DLD1 (cell line): ENCODE results near the gene PGAP3.

ENCODE experiments used
- in situ Hi-C: cut with HindIII; loops from 2 replicates; pipeline ENCODE4 v1.10.0; 2017; ENCODE audit warnings: low sequenced_read_pairs

The PGAP3 gene

DNA sequence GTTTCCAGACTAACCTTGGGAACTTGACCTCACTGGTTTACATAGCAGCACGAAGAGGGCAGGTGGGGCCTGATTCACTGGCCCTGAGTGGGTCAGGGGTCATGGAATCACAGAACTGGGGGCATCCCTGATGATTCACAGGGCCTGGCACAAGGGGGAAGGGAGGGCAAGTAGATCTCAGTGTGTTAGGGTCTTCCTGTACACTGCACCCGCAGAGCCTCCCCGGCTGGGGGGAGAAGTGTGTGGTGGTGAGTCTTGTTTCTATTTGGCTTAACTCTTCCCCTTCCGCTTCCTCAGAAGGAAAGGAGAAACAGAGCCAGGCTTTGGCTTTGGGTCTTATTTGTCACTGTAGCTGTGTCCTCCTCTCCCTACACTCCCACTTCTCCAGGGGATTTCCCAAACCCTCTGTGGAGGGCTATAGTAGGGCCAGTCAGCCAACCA lies 47.2 kb downstream of the PGAP3 start:
- in situ Hi-C loops, result no loop called here

DNA sequence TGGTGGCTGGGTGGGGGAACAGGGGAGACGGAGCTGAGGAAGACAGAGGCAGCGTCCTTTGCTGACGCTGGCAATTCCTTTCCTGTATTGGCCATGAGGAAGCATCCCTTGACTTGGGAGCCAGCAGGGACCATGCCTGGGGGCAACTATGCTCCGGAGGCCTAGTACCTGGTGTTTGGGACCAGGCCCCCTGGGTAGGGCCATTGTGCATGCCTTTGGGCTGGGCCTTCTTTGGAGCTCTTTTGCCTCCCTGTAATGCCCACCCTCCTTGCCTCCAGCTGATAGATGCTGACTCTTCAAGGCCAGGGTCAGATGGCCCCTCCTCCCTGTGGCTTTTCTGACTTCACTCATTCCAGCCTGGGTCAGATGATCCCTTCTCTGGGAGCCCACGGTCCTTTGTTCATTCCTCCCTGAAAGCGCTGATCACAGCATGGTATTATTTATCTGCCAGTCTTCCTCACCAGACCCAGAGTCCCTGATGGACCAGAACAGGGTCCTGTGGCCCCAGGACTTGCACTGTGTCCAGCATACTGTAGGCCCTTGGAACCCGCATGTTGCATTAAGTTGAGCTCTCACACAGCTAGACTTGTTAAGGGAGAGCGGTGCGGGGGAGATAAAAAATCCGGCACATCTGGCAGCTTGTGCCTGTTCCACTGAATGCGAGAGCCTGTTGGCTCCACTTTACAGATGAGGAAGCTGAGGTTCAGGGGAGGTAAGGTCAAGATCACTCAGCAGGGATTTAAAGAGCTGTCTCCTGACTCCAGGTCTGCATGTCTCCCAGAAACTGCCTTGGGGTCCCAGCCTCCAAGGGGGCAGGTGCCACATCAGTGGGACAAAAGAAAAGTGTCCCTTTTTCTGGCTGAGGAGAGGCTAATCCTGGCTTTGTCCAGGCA lies 48.0 kb downstream of the PGAP3 start:
- in situ Hi-C loops, result no loop called here

DNA sequence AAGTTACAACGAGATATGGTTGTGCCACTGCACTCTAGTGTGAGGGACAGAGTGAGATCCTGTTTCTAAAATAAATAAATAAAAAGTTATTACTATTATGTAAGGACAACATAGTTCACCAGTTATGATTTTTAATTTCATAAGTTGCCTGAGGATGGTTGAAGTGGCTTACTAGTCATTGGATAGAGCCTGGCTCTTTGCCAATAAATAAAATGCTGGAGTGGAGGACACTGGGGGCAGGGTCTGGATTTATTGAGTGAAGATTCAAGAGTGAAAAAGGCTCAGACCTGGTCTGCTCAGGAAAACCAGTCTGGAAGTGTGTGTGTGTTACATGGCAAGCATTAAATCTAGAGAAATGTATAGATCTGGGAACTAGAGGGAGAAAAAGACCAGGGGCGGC lies 48.8 kb downstream of the PGAP3 start:
- in situ Hi-C loops, result no loop called here

DNA sequence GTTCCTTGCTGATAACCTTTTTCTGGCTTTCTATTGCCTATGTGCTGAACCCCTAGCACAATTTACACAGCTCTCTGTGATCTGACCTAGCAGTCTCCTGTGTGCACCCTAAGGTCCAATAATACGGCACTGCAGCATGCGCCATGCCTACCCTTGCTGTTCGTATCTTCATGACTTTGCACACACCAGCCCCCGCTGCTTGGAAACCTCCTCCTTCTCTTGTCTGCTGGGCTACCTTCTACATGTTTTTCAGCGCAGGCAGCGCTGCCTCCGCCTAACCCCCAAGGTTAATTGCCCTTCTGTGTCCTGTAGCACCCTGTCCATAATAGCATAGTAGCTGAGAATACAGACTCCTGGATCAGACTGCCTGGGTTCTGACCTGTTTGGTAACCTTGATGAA lies 49.5 kb downstream of the PGAP3 start:
- in situ Hi-C loops, result no loop called here

DNA sequence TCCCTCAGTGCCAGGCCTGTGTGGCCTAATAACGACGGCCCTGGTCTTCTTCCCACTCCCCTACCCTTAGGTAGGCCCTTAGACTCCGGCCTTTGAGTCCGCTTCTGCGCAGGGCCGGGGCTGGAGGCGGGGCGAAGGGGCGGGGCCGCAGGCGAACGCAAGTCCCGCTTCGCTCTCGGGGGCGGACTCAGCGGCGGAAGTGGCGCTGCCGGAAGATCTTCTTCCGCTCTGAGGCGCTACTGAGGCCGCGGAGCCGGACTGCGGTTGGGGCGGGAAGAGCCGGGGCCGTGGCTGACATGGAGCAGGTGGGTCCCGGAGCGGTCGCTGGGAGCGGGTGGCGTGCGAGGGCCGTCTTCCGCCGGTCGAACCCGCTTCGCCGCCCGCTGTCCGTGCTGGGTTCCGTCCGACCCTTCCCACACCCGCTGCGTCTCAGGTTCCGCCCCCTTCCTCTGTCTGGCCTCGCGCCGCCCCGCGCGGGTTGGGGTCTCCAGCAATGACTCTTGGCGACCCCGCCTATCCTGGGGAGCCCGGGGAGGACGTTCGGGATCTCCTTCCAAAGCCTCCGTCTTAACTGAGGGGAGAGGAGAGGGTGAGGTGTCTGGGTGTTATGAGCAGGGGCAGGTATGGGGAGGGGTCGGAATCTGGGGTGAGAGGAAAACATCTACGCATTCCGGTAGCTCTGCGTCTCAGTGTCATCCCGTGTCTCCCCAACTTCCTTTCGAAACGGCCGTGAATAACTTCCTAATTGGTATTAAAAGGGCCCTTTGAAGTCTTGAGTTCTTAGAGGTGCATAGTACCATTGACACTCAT lies 50.7 kb downstream of the PGAP3 start, which contains the start of gene STARD3:
STARD3 (plus strand) TSS at position 218 of the 810 bp plus-strand sequence. CDS start 16,388 bp downstream, outside the sequence.
- in situ Hi-C loops, result no loop called here

DNA sequence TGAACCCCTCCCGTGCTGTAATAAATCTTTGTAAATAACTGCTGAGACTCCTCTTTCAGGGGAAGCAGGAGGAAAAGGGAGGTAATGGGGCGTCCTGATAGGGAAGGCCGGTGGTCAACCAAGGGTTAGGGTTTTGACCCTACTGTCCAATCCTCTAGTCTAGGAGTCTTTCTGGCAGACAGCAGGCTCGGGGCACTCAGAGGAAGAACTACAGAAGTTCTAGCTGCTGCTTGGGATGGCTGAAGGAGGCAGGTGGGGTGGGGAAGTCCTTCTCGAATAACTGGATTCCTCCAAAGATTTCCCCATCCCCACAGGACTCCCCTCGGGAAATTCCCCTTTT lies 51.3 kb downstream of the PGAP3 start:
- in situ Hi-C loops, result no loop called here

DNA sequence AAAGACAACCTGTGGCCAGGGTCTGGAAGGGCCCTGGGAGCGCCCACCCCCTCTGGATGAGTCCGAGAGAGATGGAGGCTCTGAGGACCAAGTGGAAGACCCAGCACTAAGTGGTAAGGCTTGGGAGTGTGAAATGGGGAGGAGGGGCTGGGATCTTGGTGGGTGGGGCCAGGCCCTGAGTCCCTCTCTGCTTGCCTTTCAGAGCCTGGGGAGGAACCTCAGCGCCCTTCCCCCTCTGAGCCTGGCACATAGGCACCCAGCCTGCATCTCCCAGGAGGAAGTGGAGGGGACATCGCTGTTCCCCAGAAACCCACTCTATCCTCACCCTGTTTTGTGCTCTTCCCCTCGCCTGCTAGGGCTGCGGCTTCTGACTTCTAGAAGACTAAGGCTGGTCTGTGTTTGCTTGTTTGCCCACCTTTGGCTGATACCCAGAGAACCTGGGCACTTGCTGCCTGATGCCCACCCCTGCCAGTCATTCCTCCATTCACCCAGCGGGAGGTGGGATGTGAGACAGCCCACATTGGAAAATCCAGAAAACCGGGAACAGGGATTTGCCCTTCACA lies 52.2 kb downstream of the PGAP3 start:
- in situ Hi-C loops, result no loop called here

DNA sequence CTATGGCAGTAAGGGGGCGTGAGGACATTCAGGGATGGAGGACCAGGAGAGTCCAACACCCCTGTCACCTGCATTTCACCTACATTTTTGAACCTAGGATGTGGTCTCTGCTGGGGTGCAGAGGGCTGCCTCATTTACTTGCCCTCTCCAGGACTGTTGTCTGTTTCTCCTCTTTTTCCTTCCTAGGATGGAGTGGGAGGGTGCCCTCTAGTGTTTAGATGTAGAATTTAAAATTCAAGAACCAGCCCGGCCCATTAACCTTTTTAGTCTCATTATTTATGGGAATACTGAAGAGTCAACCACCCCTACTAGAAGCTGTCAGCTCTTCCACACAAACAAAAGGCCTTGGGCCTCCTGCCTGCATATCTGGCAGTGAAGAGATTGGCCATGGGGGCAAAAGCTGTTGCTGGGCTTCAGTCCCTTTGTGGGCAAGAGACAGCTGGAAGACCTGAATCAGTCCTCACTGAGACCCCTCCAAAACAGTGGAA lies 53.4 kb downstream of the PGAP3 start:
- in situ Hi-C loops, result no loop called here

DNA sequence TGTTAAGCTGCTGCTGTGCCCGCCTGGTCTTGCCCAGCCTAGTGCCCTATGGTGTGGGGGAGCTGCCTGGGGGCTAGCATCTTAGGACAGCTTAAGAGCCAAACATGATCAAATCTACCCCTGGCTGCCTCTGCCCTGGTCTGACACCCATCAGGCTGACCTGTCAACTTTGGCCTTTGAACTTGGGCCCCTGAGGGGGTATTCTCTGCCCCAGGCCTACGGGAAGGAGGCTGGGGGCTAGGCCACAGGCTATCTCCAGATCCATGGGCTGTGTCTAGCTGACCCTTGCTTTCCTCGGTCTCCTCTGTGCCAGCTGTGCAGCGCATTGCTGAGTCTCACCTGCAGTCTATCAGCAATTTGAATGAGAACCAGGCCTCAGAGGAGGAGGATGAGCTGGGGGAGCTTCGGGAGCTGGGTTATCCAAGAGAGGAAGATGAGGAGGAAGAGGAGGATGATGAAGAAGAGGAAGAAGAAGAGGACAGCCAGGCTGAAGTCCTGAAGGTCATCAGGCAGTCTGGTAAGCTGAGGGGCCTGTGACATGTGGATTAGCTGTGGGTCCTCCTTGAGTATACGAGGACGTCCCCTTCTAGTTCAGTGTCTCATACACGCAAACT lies 54.2 kb downstream of the PGAP3 start:
- in situ Hi-C loops, result no loop called here

DNA sequence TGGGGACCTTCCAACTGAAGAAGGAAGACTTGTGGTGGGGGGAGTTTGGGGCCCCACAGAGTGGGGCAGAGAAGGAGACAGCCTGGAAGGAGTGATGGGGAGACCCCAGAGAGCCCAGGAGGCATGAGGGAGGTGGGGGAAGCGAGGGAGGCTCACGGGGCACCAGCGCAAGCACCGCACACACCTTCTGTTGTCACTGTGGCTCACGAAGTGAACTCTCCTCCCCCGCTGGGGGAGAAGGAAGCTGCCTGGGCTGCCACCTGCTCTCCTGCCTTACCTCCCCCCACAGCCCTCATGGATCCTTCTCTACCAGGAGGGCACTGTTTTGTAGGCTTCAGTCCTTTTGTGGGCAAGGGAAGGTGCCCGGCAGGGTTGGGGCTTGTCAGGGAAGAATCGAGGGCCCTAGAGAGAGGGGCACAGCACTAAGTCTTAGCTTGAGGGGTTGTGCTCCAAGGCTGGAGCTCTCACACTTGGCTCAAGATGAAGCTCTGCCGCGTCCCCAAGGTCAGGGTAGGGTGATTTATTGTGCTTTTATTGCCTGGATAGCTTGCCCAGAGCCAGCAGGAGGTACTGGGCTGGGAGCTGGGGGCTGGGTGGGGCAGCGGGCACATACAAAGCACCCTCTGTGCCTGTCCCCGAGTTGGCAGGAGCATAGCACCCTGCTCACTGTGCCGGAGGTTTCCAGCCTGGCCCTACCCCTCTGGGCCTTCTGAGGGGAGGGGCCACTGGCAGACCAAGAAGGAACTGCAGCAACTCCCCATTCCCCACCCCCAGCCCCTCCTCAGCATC lies 55.5 kb downstream of the PGAP3 start:
- in situ Hi-C loops, result no loop called here

DNA sequence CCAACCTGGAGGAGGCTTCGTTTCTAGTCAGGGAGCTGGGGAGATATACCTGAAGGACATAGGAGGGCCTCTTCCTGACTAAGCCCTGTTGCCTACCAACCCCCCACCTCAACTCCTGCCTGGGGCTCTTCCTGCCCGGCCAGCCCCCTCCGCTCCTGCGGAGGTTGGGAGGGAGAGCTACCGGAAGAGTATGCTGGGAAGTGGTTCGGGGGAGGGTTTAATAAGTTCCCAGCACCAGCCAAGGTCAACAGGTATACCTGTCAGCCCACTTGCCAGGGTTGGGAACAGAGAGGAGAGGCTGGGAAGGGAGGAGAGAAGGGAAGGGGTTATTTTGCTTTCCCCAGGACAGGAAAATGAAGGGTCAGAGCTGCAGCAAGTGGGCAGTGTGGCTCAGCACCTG lies 56.5 kb downstream of the PGAP3 start:
- in situ Hi-C loops, result no loop called here

DNA sequence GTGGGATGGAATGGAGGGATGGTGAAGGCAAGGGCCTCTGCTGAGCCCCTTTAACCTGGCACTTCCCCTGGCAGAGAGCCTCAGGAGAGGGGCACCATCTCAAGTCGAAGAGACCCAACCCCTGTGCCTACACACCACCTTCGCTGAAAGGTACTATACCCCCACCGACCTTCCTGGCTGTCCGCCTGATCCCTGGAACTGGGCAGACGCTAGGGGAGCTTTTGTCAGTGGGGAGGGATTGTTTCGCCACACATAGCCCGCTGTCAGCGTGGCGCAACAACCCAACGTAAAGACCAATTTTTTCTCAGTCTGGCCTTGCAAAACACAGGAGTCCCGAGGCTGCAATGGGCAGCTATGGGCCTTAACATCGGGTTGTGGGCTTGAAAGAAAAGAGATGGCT lies 58.0 kb downstream of the PGAP3 start:
- in situ Hi-C loops, result no loop called here

DNA sequence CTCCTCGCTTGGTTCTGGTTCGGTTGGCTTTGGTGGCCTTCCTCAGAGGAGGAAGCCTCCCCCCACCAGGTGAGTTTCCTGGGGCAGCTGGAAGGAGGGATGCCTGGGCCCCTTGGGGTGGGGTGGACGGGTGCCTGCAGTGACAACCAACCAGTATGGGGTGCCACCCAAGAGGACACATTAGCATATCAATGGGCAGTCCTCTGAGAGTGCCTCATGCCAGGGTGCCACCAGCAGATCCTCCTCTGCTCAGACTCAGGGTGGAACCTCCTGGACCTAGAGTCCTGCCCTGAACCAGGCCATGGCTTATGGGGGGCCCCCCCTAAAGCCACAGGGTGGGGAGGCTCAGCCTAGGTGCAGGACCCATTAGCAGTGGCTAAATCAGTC lies 58.4 kb downstream of the PGAP3 start:
- in situ Hi-C loops, result no loop called here

DNA sequence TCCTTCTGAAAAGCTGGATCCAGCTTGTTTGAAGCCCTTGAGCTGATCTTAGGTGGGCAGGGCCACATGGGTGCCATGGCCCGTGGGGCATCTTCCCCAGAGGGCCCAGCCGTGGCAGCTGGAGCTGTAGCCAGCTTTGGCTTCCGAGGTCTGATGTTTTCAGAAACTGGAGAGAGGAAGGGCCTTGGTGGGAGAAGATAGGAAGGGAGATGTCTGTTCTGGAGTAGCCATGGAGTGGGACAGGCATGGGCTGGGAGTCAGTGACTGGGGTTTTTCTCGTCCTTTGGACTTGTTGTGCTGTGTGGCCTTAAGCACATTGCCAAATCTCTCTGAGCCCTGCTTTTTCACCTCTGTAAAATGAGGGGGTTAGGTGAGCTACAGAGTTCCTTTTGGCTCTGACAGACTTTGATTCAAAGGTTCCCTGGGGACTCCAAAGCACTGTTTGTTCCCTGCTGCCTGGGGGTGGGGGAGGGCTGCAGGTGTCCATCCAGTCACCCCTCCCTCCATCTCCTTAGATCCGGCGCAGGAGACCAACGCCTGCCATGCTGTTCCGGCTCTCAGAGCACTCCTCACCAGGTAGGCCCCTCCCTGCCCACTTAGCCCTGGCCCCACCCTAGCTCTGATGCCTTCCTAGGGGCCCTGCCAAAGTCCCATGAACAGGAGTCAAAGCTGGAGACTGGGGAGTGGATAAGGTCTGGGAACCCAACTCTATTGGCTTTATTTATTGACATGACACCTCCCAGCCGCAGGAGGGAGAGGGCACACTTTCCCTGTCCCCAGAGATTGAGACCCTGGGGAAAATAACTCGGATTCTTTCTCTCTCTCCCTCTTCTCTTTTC lies 59.0 kb downstream of the PGAP3 start:
- in situ Hi-C loops, result no loop called here

DNA sequence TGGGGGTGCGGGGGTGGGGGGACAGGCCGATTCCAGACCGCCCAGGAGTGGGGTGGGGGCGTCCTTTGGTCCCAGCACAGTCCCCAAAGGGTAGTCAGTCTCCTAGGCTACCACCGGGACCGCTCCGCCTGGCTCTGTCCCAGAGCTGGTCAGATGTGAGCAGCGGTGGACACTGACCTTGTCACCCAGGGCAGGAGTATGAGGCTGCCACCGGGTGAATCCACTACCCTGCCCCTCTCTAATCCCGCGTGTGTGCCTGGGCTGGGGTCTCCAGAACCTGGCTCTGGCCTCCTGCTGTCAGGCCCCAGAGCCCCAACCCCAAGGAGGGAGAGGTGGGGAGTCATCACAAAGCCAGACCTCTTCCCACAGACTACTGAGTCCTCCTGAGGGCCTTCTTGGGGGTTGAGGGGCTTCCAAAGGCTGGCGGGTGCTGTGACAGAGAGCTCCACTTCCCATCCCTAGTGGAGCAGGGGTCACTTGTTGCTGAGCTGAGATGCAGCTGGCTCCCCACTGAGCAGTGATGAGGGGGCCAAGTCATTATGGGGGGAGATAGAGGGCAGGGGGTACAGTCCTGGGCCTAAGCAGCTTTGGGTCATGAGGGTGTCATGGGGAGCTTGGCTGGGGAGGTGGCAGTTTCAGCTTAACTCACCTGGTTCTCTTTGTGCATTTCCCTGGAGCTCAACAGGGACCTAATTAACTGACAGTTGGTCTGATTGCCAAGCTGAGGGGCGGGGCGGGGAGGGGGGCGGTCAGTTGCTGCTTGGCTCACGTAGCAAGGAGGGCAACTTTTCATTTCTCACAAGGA lies 59.9 kb downstream of the PGAP3 start:
- in situ Hi-C loops, result no loop called here

DNA sequence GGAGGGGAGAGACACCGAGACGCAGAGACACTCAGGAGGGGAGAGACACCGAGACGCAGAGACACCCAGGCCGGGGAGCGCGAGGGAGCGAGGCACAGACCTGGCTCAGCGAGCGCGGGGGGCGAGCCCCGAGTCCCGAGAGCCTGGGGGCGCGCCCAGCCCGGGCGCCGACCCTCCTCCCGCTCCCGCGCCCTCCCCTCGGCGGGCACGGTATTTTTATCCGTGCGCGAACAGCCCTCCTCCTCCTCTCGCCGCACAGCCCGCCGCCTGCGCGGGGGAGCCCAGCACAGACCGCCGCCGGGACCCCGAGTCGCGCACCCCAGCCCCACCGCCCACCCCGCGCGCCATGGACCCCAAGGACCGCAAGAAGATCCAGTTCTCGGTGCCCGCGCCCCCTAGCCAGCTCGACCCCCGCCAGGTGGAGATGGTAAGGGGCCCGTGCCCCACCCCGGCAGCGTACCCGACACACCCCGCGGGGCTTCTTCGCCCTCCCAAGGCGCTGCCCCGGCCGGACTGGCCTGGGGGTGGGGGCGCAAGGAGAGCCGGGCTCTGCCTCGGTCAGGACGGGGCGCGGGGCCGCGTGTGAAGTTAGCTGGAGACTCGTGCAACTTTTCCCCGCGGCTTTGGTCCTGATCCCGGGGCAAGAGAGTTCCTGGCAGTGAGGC lies 60.7 kb downstream of the PGAP3 start:
- in situ Hi-C loops, result no loop called here

DNA sequence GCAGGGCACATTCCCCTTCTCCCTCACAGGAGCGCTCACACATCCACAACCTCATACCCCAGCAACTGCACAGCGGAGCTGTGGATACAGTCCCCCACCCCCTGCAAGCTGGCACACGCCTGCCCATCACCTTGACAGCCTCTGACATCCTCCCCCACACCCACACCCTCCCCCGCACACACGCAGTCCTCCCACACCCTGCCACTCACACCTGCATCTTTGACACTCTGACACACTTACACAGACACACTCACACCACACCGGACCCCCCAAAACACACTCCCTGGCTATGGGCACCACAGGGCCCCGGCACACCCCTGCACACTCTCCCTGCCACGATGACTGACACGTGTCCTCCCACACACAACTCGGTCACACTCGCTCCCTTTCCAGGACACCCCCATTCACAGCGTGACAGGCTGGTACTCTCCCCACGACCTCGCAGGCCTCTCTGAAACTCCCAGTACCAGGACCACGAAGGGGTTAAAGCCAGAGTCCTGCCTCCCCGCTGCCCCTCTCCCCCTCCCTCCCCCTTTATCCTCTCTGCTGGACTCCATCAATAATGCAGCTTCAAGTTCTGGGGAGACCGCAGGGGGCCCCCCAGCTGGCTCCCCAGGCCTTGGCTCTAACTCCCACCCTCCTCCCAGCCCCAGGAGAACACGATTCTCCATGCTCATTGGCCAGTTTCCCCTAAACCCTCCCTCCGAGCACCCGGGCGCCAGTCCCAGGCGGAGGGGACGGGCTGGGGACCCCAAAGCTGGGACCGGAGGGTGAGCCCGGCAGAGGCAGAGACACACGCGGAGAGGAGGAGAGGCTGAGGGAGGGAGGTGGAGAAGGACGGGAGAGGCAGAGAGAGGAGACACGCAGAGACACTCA lies 61.4 kb downstream of the PGAP3 start, which contains the start of gene PPP1R1B:
PPP1R1B (plus strand) TSS at position 782 of the 876 bp plus-strand sequence. CDS start 441 bp downstream, outside the sequence.
- in situ Hi-C loops, result no loop called here
